Measurements from ENCODE around the gene CNOT6.

GRCh38 chr5:180521101-180521500 lies 26.9 kb downstream of the CNOT6 start:
- TF ChIP-seq POLR2AphosphoS5 (IDR thresholded peaks at IDR 0.05) (no peak), CTCF (IDR thresholded peaks at IDR 0.05) (no peak), POLR2A (IDR thresholded peaks at IDR 0.05) (no peak)

Data from transverse colon (tissue), 4 donors.